PFSK-1 (cell line): ENCODE results near the gene PIP4K2A.

ENCODE experiments used
- POLR2AphosphoS5 ChIP-seq: IDR thresholded peaks from 2 replicates; pipeline ENCODE4 v1.6.1; 2012; ENCODE audit warnings: low read depth, mild to moderate bottlenecking, control low read depth, low read length, moderate library complexity
- REST ChIP-seq, 2 experiments: IDR thresholded peaks; 2 replicates each; pipeline versions ENCODE4 v1.6.1 to v1.8.0; 2011 to 2012; ENCODE audit warnings: low read depth in 2 of 2, low read length in 2 of 2, control low read depth in 1 of 2, inconsistent platforms in 1 of 2, mild to moderate bottlenecking in 1 of 2, moderate library complexity in 1 of 2; ENCODE audit not compliant: insufficient read depth in 1 of 2
- SIN3A ChIP-seq: IDR thresholded peaks from 2 replicates; pipeline ENCODE4 v1.6.1; 2012; ENCODE audit warnings: mild to moderate bottlenecking, low read length, moderate library complexity, borderline replicate concordance; ENCODE audit not compliant: insufficient read depth
- TAF1 ChIP-seq: IDR thresholded peaks from 2 replicates; pipeline ENCODE4 v1.6.1; 2012; ENCODE audit warnings: low read length, control low read depth, borderline replicate concordance; ENCODE audit not compliant: insufficient read depth

DNA sequence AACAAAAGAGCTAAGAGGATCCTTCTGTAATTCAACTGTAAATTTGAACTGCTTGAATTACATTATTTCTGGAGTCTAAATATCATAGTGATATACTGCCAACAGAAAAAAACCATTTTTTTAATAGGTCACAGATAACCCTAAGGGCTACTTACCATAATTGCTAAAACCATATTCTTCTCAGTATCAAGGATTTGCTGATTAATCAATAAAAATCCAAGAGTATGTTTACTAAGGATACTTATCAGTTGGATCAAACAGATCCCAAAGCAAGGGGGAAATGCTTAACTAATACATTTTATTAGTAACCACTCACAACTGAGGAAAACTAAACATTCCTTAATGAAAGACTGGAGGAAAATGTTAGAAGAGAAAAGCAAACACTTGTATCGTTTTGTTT is 166.0 kb downstream of the PIP4K2A start:
- TF ChIP-seq SIN3A: no peak
- no peak for TF ChIP-seq POLR2AphosphoS5
- no peak for TF ChIP-seq REST (IDR thresholded peaks at IDR 0.05; ENCODE audit: insufficient read depth in 1 of 2, low read depth in 2 of 2, low read length in 2 of 2)
- no peak for TF ChIP-seq TAF1
